COLO668 (cell line): ENCODE measurements around the gene TRPM3.

ENCODE experiments used
- DNase-seq: peaks from one replicate; lab custom pipeline; 2025; ENCODE audit not compliant: unreplicated experiment; lab: John Stamatoyannopoulos, UW

The TRPM3 gene

DNA sequence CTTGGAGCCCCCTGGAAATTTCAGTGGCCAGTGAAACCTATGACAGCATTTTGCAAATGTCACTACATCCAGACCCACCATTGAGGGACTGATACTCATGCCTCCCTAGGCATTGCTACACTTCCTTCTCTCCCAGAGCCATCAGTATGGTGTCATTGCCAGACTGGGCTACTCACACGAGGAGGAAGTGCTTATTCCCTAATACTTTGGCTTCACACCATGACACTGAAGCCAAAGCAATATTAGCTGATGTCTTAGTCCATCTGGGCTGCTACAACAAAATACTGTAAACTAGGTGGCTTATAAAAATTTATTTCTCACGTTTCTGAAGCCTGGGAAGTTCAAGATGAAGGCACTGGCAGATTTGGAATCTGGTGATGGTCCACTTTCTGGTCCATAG is 22.6 kb downstream of the TRPM3 start:
- no peak for DNase-seq

DNA sequence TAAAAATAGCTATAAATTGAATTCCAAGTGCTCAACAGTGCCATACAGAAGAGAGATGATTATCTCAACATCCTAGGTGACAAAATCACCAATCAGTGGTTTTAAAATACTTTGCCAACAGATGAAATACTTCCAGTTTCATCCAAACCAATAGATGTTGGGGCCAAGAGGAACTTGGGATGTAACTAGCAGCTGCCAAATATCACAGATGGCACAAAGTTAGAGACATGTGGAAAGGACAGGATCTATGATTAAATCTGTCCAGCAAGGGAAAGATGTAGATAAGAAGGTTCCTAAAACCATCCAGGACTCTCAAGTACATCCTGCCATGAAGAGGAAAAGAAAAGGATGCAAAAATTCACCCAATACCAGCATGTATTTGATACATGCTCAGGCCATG is 23.8 kb downstream of the TRPM3 start:
- DNase-seq: no peak

DNA sequence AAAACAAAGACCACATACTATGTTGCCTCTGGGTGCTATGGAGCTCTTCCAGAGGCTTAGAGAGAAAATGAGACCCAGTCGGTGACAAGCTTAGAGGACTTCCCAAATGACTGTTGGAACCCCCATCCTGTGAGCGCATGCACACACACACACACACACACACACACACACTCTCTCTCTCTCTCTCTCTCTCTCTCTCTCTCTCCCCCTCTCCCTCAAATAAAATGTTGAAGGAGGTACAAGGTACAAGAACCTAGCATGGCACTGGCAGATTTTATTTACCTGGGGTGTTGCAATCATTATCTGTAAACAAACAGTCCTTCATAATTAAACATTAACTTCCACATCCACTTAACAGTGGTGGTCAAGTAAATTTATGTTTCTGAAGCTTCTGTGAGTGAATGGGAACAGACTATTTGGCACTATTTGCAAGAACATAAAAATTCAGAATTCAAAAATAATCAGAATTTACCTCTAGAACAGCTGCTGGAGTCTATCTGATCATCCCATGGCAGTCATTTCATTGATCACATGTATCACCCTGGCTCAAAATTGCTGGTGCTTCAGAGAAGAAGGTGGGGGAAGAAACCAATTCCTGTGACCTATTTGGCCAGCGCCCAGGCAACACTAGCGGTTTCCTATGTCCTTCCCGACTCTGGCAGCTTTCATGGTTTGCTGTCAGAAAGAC is 24.9 kb downstream of the TRPM3 start:
- peak; percentile 34 for DNase-seq

DNA sequence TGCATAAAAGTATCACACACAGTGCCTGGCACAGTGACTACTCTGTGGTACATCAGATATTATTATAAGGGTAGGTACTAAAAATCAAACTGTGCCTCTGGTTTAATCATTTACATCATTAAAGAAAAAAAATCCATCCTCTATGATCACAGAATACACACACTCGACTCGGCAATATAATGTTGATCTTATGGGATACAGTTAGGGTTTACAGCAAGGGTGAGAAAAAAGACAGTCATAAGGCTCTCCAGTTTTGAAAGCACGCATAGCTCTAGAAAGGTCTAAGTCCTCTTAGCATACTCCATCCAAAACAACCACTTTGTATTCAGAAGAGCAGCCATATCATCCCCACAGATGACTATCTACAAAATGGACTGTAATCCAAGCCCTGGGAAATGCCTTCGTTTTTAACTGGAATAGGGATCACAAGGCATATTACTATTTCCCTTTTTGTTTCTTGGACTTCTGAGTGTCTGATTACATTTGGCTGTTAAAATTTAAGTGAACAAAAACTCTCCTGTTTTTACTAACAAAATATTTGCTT is 26.6 kb downstream of the TRPM3 start:
- no peak for DNase-seq

DNA sequence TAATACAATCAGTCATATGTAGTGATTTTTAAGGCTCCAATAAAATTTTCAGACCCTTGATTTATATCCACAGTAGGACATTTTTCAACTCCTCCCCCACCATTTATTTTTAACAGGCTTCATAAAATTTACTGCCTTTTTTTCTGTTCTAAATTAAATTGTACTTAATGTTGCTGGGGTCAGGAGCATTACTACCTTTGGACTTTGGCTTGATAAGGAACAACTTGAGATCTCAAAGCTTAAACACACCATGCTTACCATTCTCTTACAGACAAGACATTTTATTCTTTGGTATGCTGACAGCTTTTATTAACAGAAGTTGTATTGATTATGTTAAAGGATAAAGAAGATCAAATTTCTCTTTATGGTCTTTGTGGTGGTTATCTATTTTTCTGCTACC is 30.5 kb downstream of the TRPM3 start:
- DNase-seq: no peak

DNA sequence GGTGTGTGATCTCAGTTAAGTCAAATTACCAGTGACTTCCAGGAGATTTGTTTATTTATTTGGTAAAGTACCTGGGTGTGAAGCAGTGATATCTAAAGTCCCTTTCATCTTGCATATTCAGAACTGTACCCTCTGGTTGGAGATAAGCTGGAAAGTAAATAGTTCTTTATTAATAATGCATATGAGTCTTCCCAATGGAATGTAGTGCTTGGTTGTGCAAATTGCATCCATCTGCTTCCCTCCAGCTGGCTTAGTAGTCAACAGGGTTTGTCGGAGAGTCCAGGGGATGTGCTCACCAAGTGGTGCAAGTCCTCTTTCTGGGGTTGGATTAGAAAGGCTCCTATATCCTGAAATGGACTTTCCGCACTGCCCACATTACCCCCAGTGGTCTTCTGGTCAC is 42.0 kb downstream of the TRPM3 start:
- peak; percentile 9 for DNase-seq

DNA sequence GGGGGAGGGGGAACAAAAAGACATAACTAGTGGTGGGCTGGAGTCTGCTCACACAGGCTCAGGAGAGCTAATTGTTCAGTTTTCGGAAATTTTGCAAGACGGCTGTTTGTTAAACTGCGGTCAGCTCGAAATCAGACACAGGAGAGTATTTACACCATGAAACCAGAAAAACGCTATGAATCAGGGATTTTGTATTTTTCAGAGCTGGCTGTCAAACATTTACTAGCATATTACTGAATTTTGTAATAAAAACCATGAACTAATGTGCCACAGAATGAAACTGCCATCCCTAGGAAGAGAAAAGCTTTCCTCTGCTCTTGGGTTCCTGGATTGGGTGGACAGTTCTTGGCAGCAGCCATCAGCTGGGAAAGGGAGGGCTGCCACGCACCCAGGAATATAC is 45.3 kb downstream of the TRPM3 start:
- DNase-seq: no peak

DNA sequence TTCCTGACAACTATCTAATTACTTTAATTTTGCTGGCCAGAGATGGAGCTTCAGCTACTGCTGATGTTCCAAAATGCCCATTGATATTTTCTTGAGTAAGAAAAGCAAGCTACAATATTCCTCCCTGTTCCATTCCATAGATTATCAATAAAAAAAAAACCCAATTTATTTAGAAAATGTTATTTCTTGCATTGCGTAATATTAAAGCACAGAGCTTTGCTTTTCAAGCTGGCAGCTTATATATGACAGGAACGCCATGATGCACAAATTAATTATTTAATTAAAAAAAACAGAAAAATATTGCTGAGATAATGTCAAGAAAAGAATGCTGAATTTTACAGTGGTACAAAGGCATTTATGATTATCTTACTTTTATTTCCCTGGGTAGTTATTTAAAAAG is 47.9 kb downstream of the TRPM3 start:
- DNase-seq: no peak

DNA sequence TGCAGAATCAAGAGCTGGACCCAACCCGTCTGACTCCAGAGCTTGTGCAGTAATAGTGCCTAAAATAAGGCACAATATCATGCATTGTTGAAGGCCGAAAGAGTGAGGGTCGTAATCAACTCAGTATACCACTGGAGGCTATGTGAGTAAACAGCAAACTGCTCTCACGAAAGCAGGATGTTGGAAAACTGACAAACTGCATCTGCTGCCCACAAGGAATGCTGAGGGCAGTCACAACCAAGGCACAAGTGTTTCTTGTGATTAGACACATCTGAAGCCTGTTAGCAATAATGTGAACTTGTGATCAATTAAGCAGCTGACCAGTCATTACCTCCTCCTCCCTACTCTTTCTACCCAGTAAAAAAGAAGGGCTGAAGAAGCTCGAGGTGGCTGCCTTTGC is 48.8 kb downstream of the TRPM3 start:
- no peak for DNase-seq

DNA sequence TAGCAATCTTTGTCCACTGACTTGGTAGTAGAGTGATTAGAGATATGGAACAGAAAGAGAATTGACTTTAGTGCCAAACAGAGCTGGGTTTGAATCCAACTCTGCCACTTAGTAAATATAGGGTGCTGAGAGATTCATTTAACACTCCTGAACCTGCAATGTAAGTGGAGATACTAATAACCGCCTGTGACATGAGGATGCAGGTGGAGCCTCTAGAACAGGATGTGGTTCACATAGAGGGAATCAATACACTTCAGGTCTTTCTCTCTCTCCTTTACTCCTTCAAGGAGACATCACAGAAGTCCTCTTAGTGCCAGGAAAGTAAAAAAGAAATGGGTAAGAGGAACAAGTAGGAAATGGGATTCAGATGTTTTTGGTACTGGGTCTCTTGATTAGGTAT is 49.8 kb downstream of the TRPM3 start:
- no peak for DNase-seq

DNA sequence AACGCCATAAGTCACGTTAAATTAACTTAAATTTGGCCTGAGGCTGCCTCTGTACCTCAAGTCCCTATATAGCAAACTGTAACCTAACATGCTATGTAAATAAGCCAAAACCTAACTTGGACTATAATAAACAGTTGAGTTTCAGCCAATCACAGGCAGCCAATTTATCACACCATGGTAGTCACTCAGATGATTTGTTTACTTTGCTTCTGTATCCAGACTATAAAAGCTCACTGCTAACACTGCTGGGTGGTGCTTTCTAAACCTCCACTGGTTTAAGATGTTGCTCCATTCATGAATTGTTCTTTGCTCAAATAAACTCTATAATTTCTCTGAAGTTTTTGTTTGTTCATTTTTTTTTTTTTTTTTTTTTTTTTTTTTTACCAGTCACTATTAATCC is 62.8 kb downstream of the TRPM3 start:
- no peak for DNase-seq

DNA sequence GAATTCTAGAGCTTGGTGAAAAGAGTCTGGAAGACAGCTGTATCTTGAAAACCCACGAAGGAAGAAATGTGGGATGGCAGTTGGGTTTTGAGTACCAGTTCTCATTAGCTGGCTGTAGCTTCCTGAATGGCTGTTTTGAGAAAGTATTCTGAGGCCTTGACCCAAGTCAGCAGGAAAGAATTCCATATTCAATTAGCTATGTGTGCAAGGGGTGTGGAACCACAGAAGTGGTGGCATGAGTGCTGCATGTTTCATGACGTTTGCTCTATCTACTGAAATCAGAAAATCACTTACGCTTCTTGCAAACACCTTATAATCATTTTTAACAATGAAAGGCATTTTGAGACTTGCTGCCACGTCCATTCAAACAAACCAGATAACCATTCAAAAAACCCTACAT is 69.1 kb downstream of the TRPM3 start:
- no peak for DNase-seq

DNA sequence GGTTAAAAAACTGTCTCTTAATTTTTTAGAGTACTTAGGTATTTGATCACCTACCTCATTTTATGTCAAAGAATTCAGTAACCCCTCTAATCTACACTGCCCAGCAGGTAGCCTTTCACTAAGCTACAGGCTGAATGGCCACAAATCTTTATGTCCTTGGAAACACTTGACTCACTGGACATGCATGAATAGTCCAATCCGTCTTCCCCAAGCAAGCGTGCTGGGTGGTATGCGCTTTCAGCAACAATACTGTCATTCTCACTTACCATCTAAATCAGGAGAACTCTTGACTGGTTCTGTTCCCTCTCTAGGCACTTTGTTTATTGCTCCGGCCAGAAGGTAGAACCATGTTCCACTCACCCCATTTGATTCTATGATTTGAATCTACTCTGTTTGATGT is 73.1 kb downstream of the TRPM3 start:
- DNase-seq: no peak

DNA sequence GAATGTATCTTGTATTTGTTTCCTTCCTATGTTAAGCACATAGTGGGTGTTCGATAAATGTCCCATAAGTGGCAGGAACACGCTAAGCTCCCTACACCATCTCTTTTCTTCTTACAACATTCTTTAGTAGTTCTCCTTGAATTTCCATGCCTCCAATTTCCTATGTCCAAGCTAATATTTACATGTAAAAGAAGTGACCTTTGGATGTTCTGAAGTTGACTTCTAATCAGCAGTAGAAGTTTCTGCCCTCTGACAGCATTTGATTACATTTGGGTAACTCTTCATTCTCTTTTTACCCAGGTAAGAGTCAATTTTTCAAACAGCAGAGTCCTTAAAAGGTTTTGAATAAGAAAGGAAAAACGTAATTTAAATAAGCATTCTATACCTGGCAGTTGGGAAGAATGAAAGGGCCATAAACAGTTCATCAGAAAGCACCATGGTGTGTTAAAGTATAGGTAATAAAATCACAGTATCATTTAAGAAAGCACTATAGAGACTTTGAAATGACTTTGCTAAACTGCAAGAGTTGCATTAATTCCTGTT is 78.9 kb downstream of the TRPM3 start:
- no peak for DNase-seq

DNA sequence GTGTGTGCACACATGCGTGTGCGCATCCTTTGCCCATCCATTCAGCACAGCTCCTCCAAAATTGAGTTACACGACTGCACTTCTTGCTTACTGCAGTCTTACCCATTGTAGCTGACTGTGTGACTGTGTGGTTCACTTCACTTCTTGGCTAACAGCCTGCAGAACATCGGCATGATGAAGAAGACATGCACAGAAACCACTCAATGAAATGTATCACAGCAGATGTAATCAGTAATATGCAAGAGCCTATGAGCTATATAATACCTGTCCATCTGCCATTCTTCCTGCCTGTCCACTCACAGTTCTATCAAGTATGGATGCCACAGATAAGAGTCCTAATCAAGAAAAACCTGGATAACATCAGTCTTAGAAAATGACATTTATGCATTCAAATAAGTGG is 83.9 kb downstream of the TRPM3 start:
- DNase-seq: no peak

DNA sequence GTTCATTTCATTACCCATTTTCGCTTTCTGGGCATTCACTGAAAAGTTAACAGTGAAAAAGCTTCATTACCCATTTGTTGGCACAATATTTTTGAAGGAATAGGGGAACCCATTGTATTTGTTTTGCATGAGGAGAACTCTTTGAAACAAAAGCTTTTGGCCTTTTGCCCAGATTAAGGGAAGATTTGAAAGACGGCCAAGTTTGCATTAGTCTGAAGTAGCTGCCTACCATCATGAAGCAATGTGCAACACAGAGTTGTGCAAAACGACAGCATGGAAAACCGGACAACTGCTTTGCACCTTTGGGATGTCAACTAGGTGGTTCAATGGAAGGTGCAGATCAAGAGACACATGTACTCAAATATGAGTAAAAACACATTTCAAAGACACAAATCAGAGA is 84.9 kb downstream of the TRPM3 start:
- DNase-seq: no peak

DNA sequence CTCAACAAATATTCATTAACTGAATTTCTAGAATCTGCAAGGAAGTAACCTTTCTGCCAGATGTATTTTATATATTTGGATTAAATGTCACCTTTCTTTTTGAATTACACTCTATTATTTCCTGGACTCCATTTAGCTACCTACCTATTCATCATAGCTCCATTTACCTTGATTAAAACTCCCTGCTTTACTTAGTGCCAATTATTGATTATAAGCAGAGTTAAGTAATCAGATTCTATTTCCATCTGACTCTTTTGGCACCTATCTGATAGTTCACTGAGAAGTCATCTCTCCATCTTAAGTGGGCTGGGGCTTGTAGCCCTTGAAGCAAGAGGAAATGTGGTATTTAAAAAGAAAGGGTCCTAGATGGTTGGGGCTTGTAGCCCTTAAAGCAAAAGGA is 88.6 kb downstream of the TRPM3 start:
- DNase-seq: no peak

DNA sequence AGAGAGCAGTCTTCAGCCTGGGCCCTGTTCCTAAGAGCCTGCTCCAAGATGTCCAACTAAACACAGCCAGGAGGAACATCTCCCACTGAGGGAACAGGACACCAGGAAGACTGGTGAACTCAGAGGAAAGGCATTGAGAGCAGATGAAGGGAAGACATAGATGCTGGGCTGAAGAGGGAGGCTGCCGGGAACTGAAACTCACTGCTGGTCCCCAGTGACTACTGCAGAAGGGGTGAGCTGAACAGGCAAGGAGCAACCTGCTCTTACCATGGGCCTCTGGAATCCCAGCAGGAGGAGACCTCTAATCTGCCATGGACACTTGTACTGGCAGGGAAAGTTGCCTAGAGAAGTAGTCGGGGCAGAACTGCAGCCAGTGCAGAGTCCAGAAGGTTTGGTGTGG is 95.7 kb downstream of the TRPM3 start:
- no peak for DNase-seq

DNA sequence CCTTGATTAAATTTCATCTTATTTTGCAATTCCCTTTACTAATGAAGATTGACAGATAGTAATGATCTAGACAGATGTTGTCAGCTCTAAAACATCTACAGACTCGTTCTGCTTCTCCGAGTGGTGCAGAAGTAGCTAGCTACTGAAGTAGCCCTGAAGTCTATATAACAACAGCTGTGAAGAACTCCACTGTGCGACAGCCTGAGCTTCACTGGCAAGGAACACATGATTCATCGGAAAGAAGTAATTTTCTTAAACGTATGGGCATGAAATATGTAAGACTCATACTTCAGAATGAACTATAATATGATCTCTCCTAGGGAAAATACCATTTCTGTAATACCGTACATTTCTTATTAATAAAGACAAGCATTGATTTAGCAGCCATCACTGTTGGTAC is 96.2 kb downstream of the TRPM3 start:
- no peak for DNase-seq

DNA sequence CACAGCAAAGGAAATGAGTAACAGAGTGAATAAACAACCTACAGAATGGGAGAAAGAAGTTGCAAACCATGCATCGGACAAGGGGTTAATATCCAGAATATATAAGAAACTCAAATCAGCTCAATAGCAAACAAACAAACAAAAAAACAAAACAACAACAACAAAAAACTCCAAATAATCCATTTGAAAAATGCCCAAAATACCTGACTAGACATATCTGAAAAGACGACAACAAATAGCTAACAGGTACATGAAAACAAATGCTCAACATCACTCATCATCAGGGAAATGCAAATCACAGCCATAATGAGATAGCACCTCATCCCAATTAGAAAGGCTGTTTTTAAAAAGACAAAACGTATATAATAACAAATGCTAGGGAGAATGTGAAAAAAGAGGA is 111.2 kb downstream of the TRPM3 start:
- no peak for DNase-seq

DNA sequence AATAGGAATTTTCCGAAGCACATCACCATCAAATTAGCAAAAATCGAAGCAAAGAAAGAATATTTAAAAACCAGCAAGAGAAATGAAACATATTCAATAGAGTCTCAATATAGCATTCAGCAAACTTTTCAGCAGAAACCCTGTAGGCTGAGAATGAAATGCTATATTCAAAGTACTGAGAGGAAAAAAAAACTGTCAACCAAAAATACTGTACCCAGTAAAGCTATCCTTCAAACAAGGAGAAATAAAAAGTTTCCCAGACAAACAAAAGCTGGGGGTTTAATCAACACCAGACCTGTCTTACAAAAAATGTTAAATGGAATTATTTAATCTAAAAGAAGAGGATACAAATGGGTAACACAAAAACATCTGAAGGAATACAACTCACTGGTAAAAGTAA is 116.0 kb downstream of the TRPM3 start:
- no peak for DNase-seq

DNA sequence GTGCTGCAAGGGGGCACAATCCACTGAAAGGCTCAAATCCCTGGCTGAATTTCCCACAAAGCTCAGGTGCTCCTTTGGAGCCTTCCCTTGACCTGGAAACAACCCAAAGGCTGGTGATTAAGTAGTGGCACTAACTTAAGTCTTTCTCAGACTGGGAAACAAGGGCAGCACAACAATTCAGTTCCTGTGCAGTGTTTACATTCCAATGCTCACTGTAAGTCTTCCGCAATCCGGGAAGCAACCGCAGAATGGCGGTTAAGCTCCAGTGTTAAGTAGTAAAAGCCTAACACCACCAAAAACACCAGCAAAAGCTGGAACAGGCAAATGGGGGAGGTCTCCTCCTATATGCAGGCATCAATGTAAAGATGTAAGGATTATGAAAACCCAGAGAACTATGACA is 117.2 kb downstream of the TRPM3 start:
- no peak for DNase-seq

DNA sequence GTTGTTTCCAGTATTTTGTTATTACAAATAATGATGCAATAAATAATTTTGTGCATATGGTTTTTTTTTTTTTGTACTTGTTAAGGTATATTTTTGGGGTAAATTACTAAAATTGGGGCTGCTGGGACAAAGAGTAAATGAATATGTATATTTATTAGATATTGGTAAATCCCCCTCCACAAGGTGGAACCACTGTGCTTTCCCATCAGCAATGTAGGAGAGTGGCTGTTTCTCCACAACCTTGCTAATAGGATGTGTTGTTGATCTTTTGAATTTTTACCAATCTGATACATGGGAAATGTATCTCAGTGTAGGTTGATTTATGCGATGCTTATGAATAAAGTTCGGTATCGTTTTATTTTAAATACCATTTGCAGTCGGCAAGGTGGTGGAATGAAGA is 118.1 kb downstream of the TRPM3 start:
- no peak for DNase-seq
